NT2/D1 (cell line): ENCODE data around the gene EIF3CL.
"Not testable (repeated sequence)": the region's sequence is repeated elsewhere in the genome, so short reads cannot be mapped to it uniquely, and the experiment has no call there.

ENCODE experiments used
- SUZ12 ChIP-seq: IDR thresholded peaks from 2 replicates; pipeline ENCODE4 v1.6.1; 2011; ENCODE audit not compliant: insufficient read length, insufficient read depth; ENCODE audit errors: extremely low read depth
- YY1 ChIP-seq: IDR thresholded peaks from 2 replicates; pipeline ENCODE4 v1.6.1; 2011; ENCODE audit not compliant: insufficient read length, insufficient read depth
- ZNF274 ChIP-seq: IDR thresholded peaks from 2 replicates; pipeline ENCODE4 v1.6.1; 2011; ENCODE audit warnings: mild to moderate bottlenecking, low read depth, low read length

DNA sequence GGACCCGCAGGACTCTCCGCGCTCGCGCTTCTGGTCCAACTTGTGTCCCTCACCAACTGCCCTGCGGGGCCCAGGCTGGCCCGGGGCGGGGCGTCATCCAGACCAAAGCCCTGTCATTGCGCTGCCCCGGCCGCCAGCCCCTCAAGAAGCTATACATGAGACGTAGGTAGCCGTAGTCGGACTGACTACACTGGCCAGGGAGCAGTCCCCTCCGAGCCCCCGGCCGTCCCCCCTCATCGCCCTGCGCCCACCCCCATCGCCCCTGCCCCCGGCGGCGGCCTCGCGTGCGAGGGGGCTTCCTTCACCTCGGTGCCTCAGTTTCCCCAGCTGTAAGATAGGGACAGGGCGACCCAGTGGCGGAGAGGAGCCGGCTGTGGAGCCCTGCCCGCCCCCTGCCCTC, 35.7 kb downstream of the EIF3CL start:
- TF ChIP-seq ZNF274, YY1, SUZ12: not testable (repeated sequence)
